A549 (cell line): ENCODE data around the gene LCE5A.

Experiments used
- BHLHE40 ChIP-seq: IDR thresholded peaks from 2 replicates; pipeline ENCODE4 v1.6.1; 2012; ENCODE audit warnings: low read depth, low read length, inconsistent platforms
- EP300 ChIP-seq, 2 experiments: fragments of >200 bp; sonication (Bioruptor Twin); formaldehyde crosslinking; IDR thresholded peaks; 2 replicates in 1 of 2; 3 replicates in 1 of 2; pipeline ENCODE4 v1.6.1; 2016 to 2017
- JUN ChIP-seq, 2 experiments: fragments of >200 bp; sonication (Bioruptor Twin); formaldehyde crosslinking; IDR thresholded peaks; 2 replicates in 1 of 2; 3 replicates in 1 of 2; pipeline ENCODE4 v1.6.1; 2016 to 2017
- POLR2A ChIP-seq: IDR thresholded peaks from 2 replicates; pipeline ENCODE4 v1.6.1; 2012; ENCODE audit warnings: mild to moderate bottlenecking, low read length
- SREBF2 ChIP-seq: fragments of 450-650 bp; IDR thresholded peaks from 2 replicates; pipeline ENCODE4 v1.6.1; 2014; ENCODE audit warnings: mild to moderate bottlenecking, moderate library complexity
- TP53 ChIP-seq: fragments of 250-450 bp; sonication (Bioruptor Pico); IDR thresholded peaks from 2 replicates; pipeline ENCODE4 v1.5.0; 2021; ENCODE audit warnings: mild to moderate bottlenecking, moderate library complexity
- ZC3H11A ChIP-seq: fragments of 450-650 bp; IDR thresholded peaks from 2 replicates; pipeline ENCODE4 v1.6.1; 2014; ENCODE audit warnings: antibody characterized with exemption, mild to moderate bottlenecking
- TF ChIP-seq, protein P1 (sequence below): fragments of >200 bp; sonication (Bioruptor Twin); formaldehyde crosslinking; IDR thresholded peaks from 3 replicates; pipeline ENCODE4 v1.5.1; 2016
- TF ChIP-seq, protein P2 (sequence below): fragments of 200-600 bp; sonication (generic); IDR thresholded peaks from 2 replicates; pipeline ENCODE4 v1.6.1; 2016; ENCODE audit warnings: antibody characterized with exemption, mild to moderate bottlenecking, moderate library complexity

DNA sequence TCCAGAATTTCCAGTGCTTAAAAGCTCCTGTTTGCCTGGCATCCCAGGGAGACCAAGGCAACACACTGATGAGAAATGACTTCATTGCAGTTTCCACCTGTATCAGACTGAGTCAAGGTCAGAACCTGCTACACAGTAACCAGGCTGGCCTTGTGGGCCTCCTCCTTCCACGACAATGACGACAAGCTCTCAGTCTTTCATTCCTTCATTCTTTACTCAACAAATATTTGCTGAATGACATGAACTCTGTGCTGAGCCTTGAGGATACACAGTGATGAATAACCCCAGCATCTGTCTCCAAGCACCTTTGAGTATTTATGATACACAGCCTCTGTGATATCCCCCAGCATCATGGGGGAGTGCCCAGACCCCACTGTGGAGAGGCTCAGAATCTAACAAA lies 8.9 kb upstream of the LCE5A start:
- TF ChIP-seq, protein P1, sequence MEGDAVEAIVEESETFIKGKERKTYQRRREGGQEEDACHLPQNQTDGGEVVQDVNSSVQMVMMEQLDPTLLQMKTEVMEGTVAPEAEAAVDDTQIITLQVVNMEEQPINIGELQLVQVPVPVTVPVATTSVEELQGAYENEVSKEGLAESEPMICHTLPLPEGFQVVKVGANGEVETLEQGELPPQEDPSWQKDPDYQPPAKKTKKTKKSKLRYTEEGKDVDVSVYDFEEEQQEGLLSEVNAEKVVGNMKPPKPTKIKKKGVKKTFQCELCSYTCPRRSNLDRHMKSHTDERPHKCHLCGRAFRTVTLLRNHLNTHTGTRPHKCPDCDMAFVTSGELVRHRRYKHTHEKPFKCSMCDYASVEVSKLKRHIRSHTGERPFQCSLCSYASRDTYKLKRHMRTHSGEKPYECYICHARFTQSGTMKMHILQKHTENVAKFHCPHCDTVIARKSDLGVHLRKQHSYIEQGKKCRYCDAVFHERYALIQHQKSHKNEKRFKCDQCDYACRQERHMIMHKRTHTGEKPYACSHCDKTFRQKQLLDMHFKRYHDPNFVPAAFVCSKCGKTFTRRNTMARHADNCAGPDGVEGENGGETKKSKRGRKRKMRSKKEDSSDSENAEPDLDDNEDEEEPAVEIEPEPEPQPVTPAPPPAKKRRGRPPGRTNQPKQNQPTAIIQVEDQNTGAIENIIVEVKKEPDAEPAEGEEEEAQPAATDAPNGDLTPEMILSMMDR: no peak
- TF ChIP-seq, protein P2, sequence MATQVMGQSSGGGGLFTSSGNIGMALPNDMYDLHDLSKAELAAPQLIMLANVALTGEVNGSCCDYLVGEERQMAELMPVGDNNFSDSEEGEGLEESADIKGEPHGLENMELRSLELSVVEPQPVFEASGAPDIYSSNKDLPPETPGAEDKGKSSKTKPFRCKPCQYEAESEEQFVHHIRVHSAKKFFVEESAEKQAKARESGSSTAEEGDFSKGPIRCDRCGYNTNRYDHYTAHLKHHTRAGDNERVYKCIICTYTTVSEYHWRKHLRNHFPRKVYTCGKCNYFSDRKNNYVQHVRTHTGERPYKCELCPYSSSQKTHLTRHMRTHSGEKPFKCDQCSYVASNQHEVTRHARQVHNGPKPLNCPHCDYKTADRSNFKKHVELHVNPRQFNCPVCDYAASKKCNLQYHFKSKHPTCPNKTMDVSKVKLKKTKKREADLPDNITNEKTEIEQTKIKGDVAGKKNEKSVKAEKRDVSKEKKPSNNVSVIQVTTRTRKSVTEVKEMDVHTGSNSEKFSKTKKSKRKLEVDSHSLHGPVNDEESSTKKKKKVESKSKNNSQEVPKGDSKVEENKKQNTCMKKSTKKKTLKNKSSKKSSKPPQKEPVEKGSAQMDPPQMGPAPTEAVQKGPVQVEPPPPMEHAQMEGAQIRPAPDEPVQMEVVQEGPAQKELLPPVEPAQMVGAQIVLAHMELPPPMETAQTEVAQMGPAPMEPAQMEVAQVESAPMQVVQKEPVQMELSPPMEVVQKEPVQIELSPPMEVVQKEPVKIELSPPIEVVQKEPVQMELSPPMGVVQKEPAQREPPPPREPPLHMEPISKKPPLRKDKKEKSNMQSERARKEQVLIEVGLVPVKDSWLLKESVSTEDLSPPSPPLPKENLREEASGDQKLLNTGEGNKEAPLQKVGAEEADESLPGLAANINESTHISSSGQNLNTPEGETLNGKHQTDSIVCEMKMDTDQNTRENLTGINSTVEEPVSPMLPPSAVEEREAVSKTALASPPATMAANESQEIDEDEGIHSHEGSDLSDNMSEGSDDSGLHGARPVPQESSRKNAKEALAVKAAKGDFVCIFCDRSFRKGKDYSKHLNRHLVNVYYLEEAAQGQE: no peak
- TF ChIP-seq POLR2A: no peak
- no peak for TF ChIP-seq TP53 (CRISPR knock-in tag)
- no peak for TF ChIP-seq SREBF2
- no peak for TF ChIP-seq BHLHE40
- TF ChIP-seq JUN (IDR thresholded peaks at IDR 0.05): peak; percentile 63 to 80; a peak in 4 of 5 replicates
- no peak for TF ChIP-seq ZC3H11A
- TF ChIP-seq EP300 (IDR thresholded peaks at IDR 0.05): peak; percentile 91; a peak in 4 of 5 replicates
